H9 (cell line): ENCODE results near the gene BRCA2. TPM values are rescaled to one million over a fixed set of nuclear protein-coding genes. Genes with fewer than 3 reads are reported as not detected.

Experiments used
- DNase-seq: peaks from one replicate; pipeline ENCODE4 v3.0.0-alpha.2; 2017
- H2AFZ ChIP-seq: one replicate; pipeline ENCODE4 v1.6.1; 2013; ENCODE audit warnings: mild to moderate bottlenecking, low read length, control low read depth, moderate library complexity
- H2AK5ac ChIP-seq: 2 replicates; pipeline ENCODE4 v1.6.1; 2013; ENCODE audit warnings: low read length, control low read depth, mixed read lengths; ENCODE audit not compliant: insufficient read length
- H2BK120ac ChIP-seq: one replicate; pipeline ENCODE4 v1.6.1; 2013; ENCODE audit warnings: low read depth, mild to moderate bottlenecking, low read length, control low read depth, inconsistent platforms; ENCODE audit not compliant: poor library complexity, severe bottlenecking
- H2BK12ac ChIP-seq: 2 replicates; pipeline ENCODE4 v1.6.1; 2013; ENCODE audit warnings: low read length, control low read depth, mixed read lengths, low read depth; ENCODE audit not compliant: insufficient read length
- H2BK15ac ChIP-seq: 2 replicates; pipeline ENCODE4 v1.6.1; 2013; ENCODE audit warnings: low read depth, low read length, control low read depth
- H2BK20ac ChIP-seq: one replicate; pipeline ENCODE4 v1.6.1; 2013; ENCODE audit warnings: low read depth, mild to moderate bottlenecking, low read length, control low read depth, inconsistent platforms; ENCODE audit not compliant: poor library complexity, severe bottlenecking
- H2BK5ac ChIP-seq: 2 replicates; pipeline ENCODE4 v1.6.1; 2013; ENCODE audit warnings: low read length, control low read depth, mixed read lengths; ENCODE audit not compliant: insufficient read length
- H3K14ac ChIP-seq: 2 replicates; pipeline ENCODE4 v1.6.1; 2013; ENCODE audit warnings: low read length, control low read depth; ENCODE audit not compliant: insufficient read depth
- H3K18ac ChIP-seq: 2 replicates; pipeline ENCODE4 v1.6.1; 2013; ENCODE audit warnings: low read depth, mild to moderate bottlenecking, mixed read lengths, low read length, control low read depth; ENCODE audit not compliant: insufficient read length
- H3K23ac ChIP-seq: 2 replicates; pipeline ENCODE4 v1.6.1; 2013; ENCODE audit warnings: low read length, control low read depth, mixed read lengths, low read depth; ENCODE audit not compliant: insufficient read length
- H3K23me2 ChIP-seq: 2 replicates; pipeline ENCODE4 v1.6.1; 2013; ENCODE audit warnings: low read depth, mild to moderate bottlenecking, mixed read lengths, low read length, control low read depth; ENCODE audit not compliant: insufficient read length, poor library complexity, severe bottlenecking
- H3K27ac ChIP-seq: 2 replicates; pipeline ENCODE4 v1.5.1; 2013; ENCODE audit warnings: low read length, control low read depth, mixed read lengths, low read depth; ENCODE audit not compliant: insufficient read length
- H3K27me3 ChIP-seq: 2 replicates; pipeline ENCODE4 v1.6.1; 2013; ENCODE audit warnings: low read length, control low read depth, inconsistent platforms; ENCODE audit not compliant: insufficient read depth
- H3K4ac ChIP-seq: 2 replicates; pipeline ENCODE4 v1.6.1; 2013; ENCODE audit warnings: low read depth, mild to moderate bottlenecking, control low read depth, inconsistent platforms, low read length, moderate library complexity
- H3K4me1 ChIP-seq: 2 replicates; pipeline ENCODE4 v1.6.1; 2013; ENCODE audit warnings: low read length, control low read depth, inconsistent platforms; ENCODE audit not compliant: insufficient read depth
- H3K4me2 ChIP-seq: 2 replicates; pipeline ENCODE4 v1.6.1; 2013; ENCODE audit warnings: low read length, control low read depth, mixed read lengths; ENCODE audit not compliant: insufficient read length, insufficient read depth
- H3K56ac ChIP-seq: 2 replicates; pipeline ENCODE4 v1.6.1; 2013; ENCODE audit warnings: low read depth, mild to moderate bottlenecking, mixed read lengths, low read length, control low read depth; ENCODE audit not compliant: insufficient read length
- H3K79me1 ChIP-seq: 2 replicates; pipeline ENCODE4 v1.6.1; 2013; ENCODE audit warnings: low read depth, mild to moderate bottlenecking, moderate library complexity, low read length, control low read depth, inconsistent platforms; ENCODE audit not compliant: insufficient read depth, poor library complexity, severe bottlenecking
- H3K79me2 ChIP-seq: 2 replicates; pipeline ENCODE4 v1.6.1; 2013; ENCODE audit warnings: low read length, control low read depth, inconsistent platforms; ENCODE audit not compliant: insufficient read depth
- H3K9ac ChIP-seq: 2 replicates; pipeline ENCODE4 v1.6.1; 2013; ENCODE audit warnings: low read length, control low read depth, mixed read lengths; ENCODE audit not compliant: insufficient read length; ENCODE audit errors: extremely low read depth
- H3K9me3 ChIP-seq: one replicate; pipeline ENCODE4 v1.6.1; 2013; ENCODE audit warnings: low read depth, low read length, inconsistent platforms; ENCODE audit not compliant: control insufficient read depth
- H3T11ph ChIP-seq: one replicate; pipeline ENCODE4 v1.6.1; 2013; ENCODE audit warnings: mild to moderate bottlenecking, low read length, control low read depth, inconsistent platforms
- H4K20me1 ChIP-seq: one replicate; pipeline ENCODE4 v1.6.1; 2013; ENCODE audit not compliant: control insufficient read depth, insufficient read length, insufficient read depth
- H4K5ac ChIP-seq: 2 replicates; pipeline ENCODE4 v1.6.1; 2013; ENCODE audit warnings: low read depth, mild to moderate bottlenecking, mixed read lengths, low read length, control low read depth; ENCODE audit not compliant: insufficient read length
- H4K8ac ChIP-seq: replicated peaks from 2 replicates; pipeline ENCODE4 v1.6.1; 2013; ENCODE audit warnings: low read length, control low read depth, mixed read lengths, low read depth; ENCODE audit not compliant: insufficient read length
- H4K91ac ChIP-seq: 2 replicates; pipeline ENCODE4 v1.6.1; 2013; ENCODE audit warnings: low read depth, mild to moderate bottlenecking, moderate library complexity, mixed read lengths, low read length, control low read depth; ENCODE audit not compliant: insufficient read length
- H3K27ac Mint-ChIP-seq, 3 experiments: 2 replicates in 2 of 3; 3 replicates in 1 of 3; pipeline ENCODE4 v1.8.0; 2020 to 2021; ENCODE audit warnings: mixed read lengths in 3 of 3, mild to moderate bottlenecking in 1 of 3, moderate library complexity in 1 of 3
- H3K27me3 Mint-ChIP-seq: 2 replicates; pipeline ENCODE4 v1.8.0; 2021; ENCODE audit warnings: low read depth, mild to moderate bottlenecking, moderate library complexity, mixed read lengths
- H3K36me3 Mint-ChIP-seq, 3 experiments: 2 replicates in 2 of 3; 3 replicates in 1 of 3; pipeline ENCODE4 v1.8.0; 2020 to 2021; ENCODE audit warnings: low read depth in 3 of 3, mixed read lengths in 3 of 3; ENCODE audit not compliant: insufficient read depth in 1 of 3
- H3K4me1 Mint-ChIP-seq, 2 experiments: 2 replicates each; pipeline ENCODE4 v1.8.0; 2020; ENCODE audit warnings: mixed read lengths in 2 of 2
- H3K4me3 Mint-ChIP-seq, 2 experiments: 2 replicates in 1 of 2; 3 replicates in 1 of 2; pipeline ENCODE4 v1.8.0; 2020 to 2021; ENCODE audit warnings: mild to moderate bottlenecking in 2 of 2, mixed read lengths in 2 of 2, moderate library complexity in 1 of 2
- H3K9me3 Mint-ChIP-seq, 2 experiments: 2 replicates in 1 of 2; 3 replicates in 1 of 2; pipeline ENCODE4 v1.8.0; 2020; ENCODE audit warnings: mild to moderate bottlenecking in 2 of 2, mixed read lengths in 2 of 2, moderate library complexity in 1 of 2
- WGBS: extraction: QIAGEN DNeasy Blood & Tissue Kit; methylation state at CpG from one replicate; pipeline ENCODE4 v1.1.7; 2013; ENCODE audit warnings: missing lambda C conversion rate, low lambda C conversion rate, mixed read lengths; ENCODE audit not compliant: insufficient read length; ENCODE audit errors: extremely low coverage; 5-methylcytosine and 5-hydroxymethylcytosine counted together
- total RNA-seq: library from RNA; stranded (reverse); gene quantifications from 2 replicates; pipeline ENCODE4 v1.2.1, GENCODE V29; 2021
- TF ChIP-seq, protein P1 (sequence below): fragments of 200-600 bp; sonication (generic); conservative IDR thresholded peaks from 3 replicates; pipeline ENCODE4 v1.8.0; 2021; ENCODE audit warnings: antibody characterized with exemption, mild to moderate bottlenecking

Gene BRCA2
- total RNA-seq, 1 experiment from 2014 or later, result 17.0 TPM

DNA sequence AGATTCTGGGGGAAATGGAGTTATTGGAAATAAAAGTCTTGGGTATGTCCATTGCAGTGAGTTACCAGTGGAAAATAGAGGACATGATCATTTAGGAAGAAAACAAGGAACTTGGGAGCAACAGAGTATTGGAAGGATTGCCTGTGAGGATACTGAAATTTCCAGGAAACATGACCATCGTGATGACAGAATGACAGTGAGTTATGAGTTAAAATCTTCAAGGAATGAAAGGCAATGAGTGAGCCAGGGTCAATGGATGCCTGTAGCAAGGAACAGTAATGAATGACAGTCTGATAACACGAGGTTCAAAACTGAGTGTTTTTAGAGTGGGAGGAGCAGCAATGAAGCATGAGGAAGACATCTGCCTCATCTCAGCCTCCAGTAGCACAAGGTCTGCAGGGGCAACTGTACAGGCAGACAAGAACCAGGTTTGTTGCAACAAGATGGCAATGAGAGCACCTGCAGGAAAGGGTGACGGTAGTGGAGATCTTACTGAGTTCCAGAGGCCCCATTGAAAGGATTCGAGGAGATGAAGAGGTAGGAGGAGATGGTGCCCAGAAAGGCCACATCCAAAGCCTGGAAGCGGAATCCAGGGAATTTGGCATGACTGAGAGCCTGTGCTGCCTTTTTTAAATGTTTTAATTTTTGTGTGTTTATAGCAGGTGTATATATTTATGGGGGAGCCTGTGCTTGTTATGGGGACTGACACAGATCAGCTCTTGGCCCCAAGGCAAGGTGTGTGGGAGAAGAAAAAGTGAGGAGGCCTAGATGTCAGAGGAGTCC is 68.7 kb downstream of the BRCA2 start:
- no peak overlapping the region for H3K23ac ChIP-seq

More for the DNA sequence above, 68.7 kb downstream of the BRCA2 start:
- Histone ChIP-seq H3K56ac (no peak overlapping the region), H3T11ph (no peak overlapping the region), H4K20me1 (no peaks in the 10 kb centered on the region), H3K23me2 (no peaks in the 10 kb centered on the region), H4K8ac (no peak overlapping the region), H2BK5ac (no peak overlapping the region), H3K9me3 (no peaks in the 10 kb centered on the region), H4K91ac (no peak overlapping the region), H2AFZ (no peak overlapping the region), H3K9ac (no peak overlapping the region), H3K4me1 (no peaks in the 10 kb centered on the region), H3K14ac (no peak overlapping the region), H3K4ac (no peak overlapping the region), H2BK20ac (no peak overlapping the region), H2BK120ac (no peak overlapping the region), H3K4me2 (no peak overlapping the region), H3K27ac (no peak overlapping the region), H2BK15ac (no peak overlapping the region), H2BK12ac (no peak overlapping the region), H3K18ac (no peak overlapping the region), H3K79me2 (no peaks in the 10 kb centered on the region), H2AK5ac (no peak overlapping the region), H3K27me3 (no peaks in the 10 kb centered on the region), H3K79me1 (no peaks in the 10 kb centered on the region), H4K5ac (no peak overlapping the region)
- Mint-ChIP-seq H3K9me3 (no peaks in the 10 kb centered on the region), H3K4me3 (no peak overlapping the region), H3K27me3 (no peaks in the 10 kb centered on the region), H3K27ac (no peak overlapping the region), H3K36me3 (peaks cover 0 to 12% (median 7%) of the 10 kb centered on the region in 3 experiments; a peak in 6 of 7 replicates), H3K4me1 (no peaks in the 10 kb centered on the region)
- DNase-seq, result no peak
- no CpG with 5 or more reads among the region's 5 CpGs for WGBS
- TF ChIP-seq, protein P1, sequence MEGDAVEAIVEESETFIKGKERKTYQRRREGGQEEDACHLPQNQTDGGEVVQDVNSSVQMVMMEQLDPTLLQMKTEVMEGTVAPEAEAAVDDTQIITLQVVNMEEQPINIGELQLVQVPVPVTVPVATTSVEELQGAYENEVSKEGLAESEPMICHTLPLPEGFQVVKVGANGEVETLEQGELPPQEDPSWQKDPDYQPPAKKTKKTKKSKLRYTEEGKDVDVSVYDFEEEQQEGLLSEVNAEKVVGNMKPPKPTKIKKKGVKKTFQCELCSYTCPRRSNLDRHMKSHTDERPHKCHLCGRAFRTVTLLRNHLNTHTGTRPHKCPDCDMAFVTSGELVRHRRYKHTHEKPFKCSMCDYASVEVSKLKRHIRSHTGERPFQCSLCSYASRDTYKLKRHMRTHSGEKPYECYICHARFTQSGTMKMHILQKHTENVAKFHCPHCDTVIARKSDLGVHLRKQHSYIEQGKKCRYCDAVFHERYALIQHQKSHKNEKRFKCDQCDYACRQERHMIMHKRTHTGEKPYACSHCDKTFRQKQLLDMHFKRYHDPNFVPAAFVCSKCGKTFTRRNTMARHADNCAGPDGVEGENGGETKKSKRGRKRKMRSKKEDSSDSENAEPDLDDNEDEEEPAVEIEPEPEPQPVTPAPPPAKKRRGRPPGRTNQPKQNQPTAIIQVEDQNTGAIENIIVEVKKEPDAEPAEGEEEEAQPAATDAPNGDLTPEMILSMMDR, result no peak
